Keratinocyte (primary cell): ENCODE data around the gene THOC5. TPM values are rescaled to one million over a fixed set of nuclear protein-coding genes. Genes with fewer than 3 reads are reported as not detected.

Experiments used
- DNase-seq: peaks from one replicate; pipeline ENCODE4 v3.0.0-alpha.2; 2011; ENCODE audit warnings: low read depth, missing footprints, low spot score
- FAIRE-seq: peaks from 2 replicates; lab custom pipeline; 2011; peaks lifted over from hg19 to GRCh38; lab: Jason Lieb, UNC
- H2AFZ ChIP-seq: 2 replicates; pipeline ENCODE4 v1.6.0; 2012; ENCODE audit warnings: low read length, control low read depth, inconsistent platforms; ENCODE audit not compliant: control insufficient read depth
- H3K27ac ChIP-seq: 2 replicates; pipeline ENCODE4 v1.5.1; 2011; ENCODE audit warnings: low read length; ENCODE audit not compliant: control insufficient read depth, insufficient read depth
- H3K27me3 ChIP-seq: 3 replicates; pipeline ENCODE4 v1.6.0; 2011; ENCODE audit warnings: low read length; ENCODE audit not compliant: control insufficient read depth, insufficient read depth; ENCODE audit errors: extremely low read depth
- H3K36me3 ChIP-seq, 2 experiments: 2 replicates in 1 of 2; 3 replicates in 1 of 2; pipeline ENCODE4 v1.5.1; 2011; ENCODE audit warnings: low read length in 2 of 2, mild to moderate bottlenecking in 1 of 2; ENCODE audit not compliant: control insufficient read depth in 2 of 2, insufficient read depth in 2 of 2; ENCODE audit errors: extremely low read depth in 1 of 2
- H3K4me1 ChIP-seq: 3 replicates; pipeline ENCODE4 v1.5.1; 2011; ENCODE audit warnings: low read length; ENCODE audit not compliant: control insufficient read depth, insufficient read depth; ENCODE audit errors: extremely low read depth
- H3K4me2 ChIP-seq: 3 replicates; pipeline ENCODE4 v1.6.0; 2011; ENCODE audit warnings: low read depth, low read length; ENCODE audit not compliant: control insufficient read depth, insufficient read depth; ENCODE audit errors: extremely low read depth
- H3K4me3 ChIP-seq, 3 experiments: fragments of 200-600 bp in 1 of 3; sonication (generic) in 1 of 3; 2 replicates in 2 of 3; 3 replicates in 1 of 3; pipeline ENCODE4 v1.5.1; 2011 to 2016; ENCODE audit warnings: low read length in 3 of 3, mild to moderate bottlenecking in 3 of 3, control low read depth in 2 of 3, inconsistent platforms in 1 of 3, low read depth in 1 of 3, mixed read lengths in 1 of 3, mixed run types in 1 of 3, moderate library complexity in 1 of 3; ENCODE audit not compliant: control insufficient read depth in 2 of 3, insufficient read depth in 2 of 3; ENCODE audit errors: extremely low read depth in 1 of 3
- H3K79me2 ChIP-seq: 2 replicates; pipeline ENCODE4 v1.6.0; 2012; ENCODE audit warnings: low read length; ENCODE audit not compliant: control insufficient read depth, insufficient read depth
- H3K9ac ChIP-seq: 3 replicates; pipeline ENCODE4 v1.6.0; 2011; ENCODE audit warnings: low read length; ENCODE audit not compliant: control insufficient read depth, insufficient read depth; ENCODE audit errors: extremely low read depth
- H3K9me1 ChIP-seq: 3 replicates; pipeline ENCODE4 v1.6.0; 2011; ENCODE audit warnings: low read length; ENCODE audit not compliant: control insufficient read depth, insufficient read depth; ENCODE audit errors: extremely low read depth
- H3K9me3 ChIP-seq: 2 replicates; pipeline ENCODE4 v1.5.1; 2012; ENCODE audit warnings: low read depth, low read length; ENCODE audit not compliant: control insufficient read depth
- H4K20me1 ChIP-seq: 3 replicates; pipeline ENCODE4 v1.6.0; 2011; ENCODE audit warnings: low read length; ENCODE audit not compliant: control insufficient read depth, insufficient read depth; ENCODE audit errors: extremely low read depth
- EZH2 ChIP-seq: IDR thresholded peaks from one replicate; pipeline ENCODE4 v1.6.1; 2012; ENCODE audit warnings: inconsistent platforms, mild to moderate bottlenecking, low read length, moderate library complexity
- dilution Hi-C: fragments of 300-500 bp; cut with MboI; formaldehyde crosslinking; loops from one replicate; pipeline ENCODE4 v1.7.0; 2020; ENCODE audit warnings: low sequenced_read_pairs; ENCODE audit not compliant: extremely low pct_ligation_motif_present
- polyA plus RNA-seq, 5 experiments: library from polyadenylated mRNA; depleted of rRNA in 3 of 5; stranded (reverse) in 3 of 5; stranded (forward) in 1 of 5; unstranded in 1 of 5; fragments of >200 nt; gene quantifications; 1 replicate in 1 of 5; 2 replicates in 3 of 5; 3 replicates in 1 of 5; pipeline versions ENCODE4 v1.2.1 to v1.2.3, GENCODE V29; 2011 to 2012; ENCODE audit warnings: missing spikeins in 2 of 5, low read depth in 1 of 5, low replicate concordance in 1 of 5
- TF ChIP-seq, protein P1 (sequence below), 3 experiments: IDR thresholded peaks in 1 of 3; conservative IDR thresholded peaks in 1 of 3; optimal IDR thresholded peaks in 1 of 3; 2 replicates in 2 of 3; 3 replicates in 1 of 3; pipeline versions ENCODE3 to v1.5.1; 2011; ENCODE audit warnings: low read length in 3 of 3, mild to moderate bottlenecking in 3 of 3, moderate library complexity in 2 of 3, control low read depth in 1 of 3, inconsistent platforms in 1 of 3; ENCODE audit not compliant: insufficient read depth in 2 of 3; ENCODE audit errors: extremely low read depth in 1 of 3

Gene THOC5
- polyA plus RNA-seq, 1 donor (not counting 4 experiments of a cell fraction or from before 2014, with no cell fraction given), result 35.4 TPM

DNA sequence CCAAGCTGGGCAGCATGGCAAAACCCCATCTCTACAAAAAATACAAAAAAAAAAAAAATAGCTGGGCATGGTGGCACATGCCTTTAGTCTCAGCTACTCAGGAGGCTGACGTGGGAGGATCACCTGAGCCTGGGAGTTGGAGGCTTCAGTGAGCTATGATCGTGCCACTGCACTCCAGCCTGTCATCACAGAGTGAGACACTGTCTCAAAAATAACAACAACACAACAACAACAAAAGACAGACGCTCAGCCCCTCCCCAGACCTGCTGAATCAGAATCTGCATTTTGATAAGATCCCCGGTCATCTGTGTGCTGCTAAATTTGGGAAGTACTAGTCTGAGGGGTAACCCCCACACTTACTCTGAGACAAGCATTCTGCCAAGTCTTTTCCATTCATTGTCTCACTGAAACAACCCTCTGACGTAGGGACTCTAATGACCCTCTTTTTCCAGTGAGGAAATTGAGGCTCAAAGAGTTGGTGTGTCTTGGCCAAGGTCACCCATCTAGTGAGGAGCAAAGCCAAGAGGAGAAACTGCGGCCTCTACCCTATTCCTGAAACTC, 66.1 kb downstream of the THOC5 start:
- no peak overlapping the region for H3K4me3 ChIP-seq
- H3K36me3 ChIP-seq, result no peaks in the 10 kb centered on the region
- no peak overlapping the region for H3K27ac ChIP-seq
- dilution Hi-C loops, result no loop called here
- H3K9me3 ChIP-seq, result no peaks in the 10 kb centered on the region
- no peaks in the 10 kb centered on the region for H4K20me1 ChIP-seq
- no peaks in the 10 kb centered on the region for H3K4me1 ChIP-seq
- FAIRE-seq (no peak), DNase-seq (no peak)
- peaks cover 5% of the 10 kb centered on the region for H3K27me3 ChIP-seq
- H3K4me2 ChIP-seq, result no peak overlapping the region
- no peak for TF ChIP-seq EZH2
- TF ChIP-seq, protein P1, sequence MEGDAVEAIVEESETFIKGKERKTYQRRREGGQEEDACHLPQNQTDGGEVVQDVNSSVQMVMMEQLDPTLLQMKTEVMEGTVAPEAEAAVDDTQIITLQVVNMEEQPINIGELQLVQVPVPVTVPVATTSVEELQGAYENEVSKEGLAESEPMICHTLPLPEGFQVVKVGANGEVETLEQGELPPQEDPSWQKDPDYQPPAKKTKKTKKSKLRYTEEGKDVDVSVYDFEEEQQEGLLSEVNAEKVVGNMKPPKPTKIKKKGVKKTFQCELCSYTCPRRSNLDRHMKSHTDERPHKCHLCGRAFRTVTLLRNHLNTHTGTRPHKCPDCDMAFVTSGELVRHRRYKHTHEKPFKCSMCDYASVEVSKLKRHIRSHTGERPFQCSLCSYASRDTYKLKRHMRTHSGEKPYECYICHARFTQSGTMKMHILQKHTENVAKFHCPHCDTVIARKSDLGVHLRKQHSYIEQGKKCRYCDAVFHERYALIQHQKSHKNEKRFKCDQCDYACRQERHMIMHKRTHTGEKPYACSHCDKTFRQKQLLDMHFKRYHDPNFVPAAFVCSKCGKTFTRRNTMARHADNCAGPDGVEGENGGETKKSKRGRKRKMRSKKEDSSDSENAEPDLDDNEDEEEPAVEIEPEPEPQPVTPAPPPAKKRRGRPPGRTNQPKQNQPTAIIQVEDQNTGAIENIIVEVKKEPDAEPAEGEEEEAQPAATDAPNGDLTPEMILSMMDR (optimal IDR thresholded peaks at IDR 0.05 in 1 of 3, IDR thresholded peaks at IDR 0.05 in 1 of 3, conservative IDR thresholded peaks at IDR 0.05 in 1 of 3; ENCODE audit: extremely low read depth in 1 of 3, insufficient read depth in 2 of 3, low read length in 3 of 3), result no peak
- H2AFZ ChIP-seq, result no peak overlapping the region
- no peaks in the 10 kb centered on the region for H3K79me2 ChIP-seq
- no peaks in the 10 kb centered on the region for H3K9me1 ChIP-seq
- no peak overlapping the region for H3K9ac ChIP-seq

DNA sequence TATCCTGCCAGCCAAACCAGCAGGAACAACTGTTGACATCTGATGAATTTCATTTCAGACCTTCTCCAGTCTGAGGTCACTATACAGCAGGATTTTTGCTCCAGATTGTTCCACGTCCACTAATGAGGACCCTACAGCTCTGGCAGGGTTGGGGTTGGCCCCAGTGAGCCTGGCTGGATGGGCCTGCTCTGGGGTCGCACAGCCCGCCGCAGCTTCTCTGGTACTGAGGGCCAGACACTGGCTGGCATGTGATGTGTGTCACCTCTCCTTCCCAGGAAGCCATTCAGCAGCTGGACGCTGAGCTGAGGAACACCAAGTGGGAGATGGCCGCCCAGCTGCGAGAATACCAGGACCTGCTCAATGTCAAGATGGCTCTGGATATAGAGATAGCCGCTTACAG, 68.1 kb downstream of the THOC5 start:
- no peaks in the 10 kb centered on the region for H3K36me3 ChIP-seq
- no peak overlapping the region for H2AFZ ChIP-seq
- DNase-seq (no peak), FAIRE-seq (no peak)
- no peak overlapping the region for H3K9ac ChIP-seq
- H3K27me3 ChIP-seq, result peaks cover 26% of the 10 kb centered on the region
- no peaks in the 10 kb centered on the region for H4K20me1 ChIP-seq
- TF ChIP-seq, protein P1 (optimal IDR thresholded peaks at IDR 0.05 in 1 of 3, IDR thresholded peaks at IDR 0.05 in 1 of 3, conservative IDR thresholded peaks at IDR 0.05 in 1 of 3; ENCODE audit: extremely low read depth in 1 of 3, insufficient read depth in 2 of 3, low read length in 3 of 3), result no peak
- no peak for TF ChIP-seq EZH2
- no peaks in the 10 kb centered on the region for H3K9me1 ChIP-seq
- dilution Hi-C loops, result no loop called here
- no peak overlapping the region for H3K4me3 ChIP-seq
- H3K79me2 ChIP-seq, result no peaks in the 10 kb centered on the region
- H3K4me1 ChIP-seq, result no peaks in the 10 kb centered on the region
- H3K9me3 ChIP-seq, result no peaks in the 10 kb centered on the region
- no peak overlapping the region for H3K4me2 ChIP-seq
- H3K27ac ChIP-seq, result no peak overlapping the region
